Ectodermal cell (in vitro differentiated cells): Measurements from ENCODE around the gene CPSF6.

ENCODE experiments used
- H3K27ac ChIP-seq: 2 replicates; pipeline ENCODE4 v1.7.0; 2013; ENCODE audit warnings: mild to moderate bottlenecking, low read depth, low read length; ENCODE audit not compliant: insufficient read depth, poor library complexity, severe bottlenecking
- H3K27me3 ChIP-seq: 2 replicates; pipeline ENCODE4 v1.7.0; 2013; ENCODE audit warnings: mild to moderate bottlenecking, low read length; ENCODE audit not compliant: insufficient read depth, control insufficient read depth, poor library complexity, severe bottlenecking
- H3K36me3 ChIP-seq: one replicate; pipeline ENCODE4 v1.7.0; 2013; ENCODE audit warnings: low read length; ENCODE audit not compliant: control insufficient read depth, insufficient read depth
- H3K4me1 ChIP-seq: one replicate; pipeline ENCODE4 v1.7.0; 2013; ENCODE audit warnings: low read length; ENCODE audit not compliant: control insufficient read depth, insufficient read depth
- H3K4me3 ChIP-seq: 2 replicates; pipeline ENCODE4 v1.7.0; 2013; ENCODE audit warnings: low read depth, low read length, control low read depth; ENCODE audit not compliant: insufficient read depth
- H3K9me3 ChIP-seq: 2 replicates; pipeline ENCODE4 v1.7.0; 2013; ENCODE audit warnings: mild to moderate bottlenecking, low read length, moderate library complexity; ENCODE audit not compliant: control insufficient read depth
- WGBS, 2 experiments: methylation state at CpG; one replicate each; pipeline ENCODE4 v1.1.7; 2013; ENCODE audit warnings: missing lambda C conversion rate in 2 of 2; 5-methylcytosine and 5-hydroxymethylcytosine counted together

Gene CPSF6

DNA sequence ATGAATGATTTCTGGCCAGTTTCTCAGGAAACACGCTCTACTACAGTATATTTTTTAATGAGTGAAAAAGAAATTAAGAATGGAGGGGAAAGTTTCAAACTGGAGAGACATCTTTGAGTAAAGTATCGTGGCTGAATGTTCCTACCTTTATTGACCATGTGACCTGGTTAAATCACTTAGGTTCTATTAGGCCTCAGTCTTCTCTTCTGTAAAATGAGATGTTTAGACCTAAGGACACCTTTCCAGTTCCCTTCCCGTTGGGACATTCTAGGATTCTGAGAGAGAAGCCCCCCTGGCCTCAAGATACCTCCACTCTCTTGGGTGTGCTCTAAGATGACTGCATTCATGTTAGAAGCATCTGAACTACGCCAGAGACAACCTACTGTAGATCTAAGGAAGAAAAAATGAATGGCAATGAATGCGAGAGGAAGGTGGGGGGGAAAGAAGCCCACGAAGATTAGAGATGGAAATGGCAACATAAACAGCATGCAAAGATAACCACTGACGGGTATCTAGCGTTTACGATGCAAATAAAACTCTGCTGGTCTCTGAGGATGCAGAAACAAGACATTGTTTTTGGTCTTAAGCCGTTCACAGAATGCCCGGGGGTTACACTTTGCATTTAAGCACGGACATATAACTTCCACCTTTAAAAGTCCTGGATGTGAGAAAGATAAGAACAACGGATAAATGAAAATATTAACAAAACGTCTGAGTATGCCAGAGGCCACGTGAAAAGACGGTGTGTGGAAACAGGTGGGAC is 599 bp upstream of the CPSF6 start:
- Histone ChIP-seq H3K36me3 (no peaks in the 10 kb centered on the region), H3K9me3 (no peaks in the 10 kb centered on the region), H3K4me3 (peak overlapping the region; percentile 75), H3K4me1 (peaks cover 8% of the 10 kb centered on the region), H3K27me3 (no peaks in the 10 kb centered on the region), H3K27ac (peak overlapping the region; percentile 56)
- WGBS, 2 experiments = 32 to 35% methylated on average over 15 to 16 of the region's 16 CpGs

DNA sequence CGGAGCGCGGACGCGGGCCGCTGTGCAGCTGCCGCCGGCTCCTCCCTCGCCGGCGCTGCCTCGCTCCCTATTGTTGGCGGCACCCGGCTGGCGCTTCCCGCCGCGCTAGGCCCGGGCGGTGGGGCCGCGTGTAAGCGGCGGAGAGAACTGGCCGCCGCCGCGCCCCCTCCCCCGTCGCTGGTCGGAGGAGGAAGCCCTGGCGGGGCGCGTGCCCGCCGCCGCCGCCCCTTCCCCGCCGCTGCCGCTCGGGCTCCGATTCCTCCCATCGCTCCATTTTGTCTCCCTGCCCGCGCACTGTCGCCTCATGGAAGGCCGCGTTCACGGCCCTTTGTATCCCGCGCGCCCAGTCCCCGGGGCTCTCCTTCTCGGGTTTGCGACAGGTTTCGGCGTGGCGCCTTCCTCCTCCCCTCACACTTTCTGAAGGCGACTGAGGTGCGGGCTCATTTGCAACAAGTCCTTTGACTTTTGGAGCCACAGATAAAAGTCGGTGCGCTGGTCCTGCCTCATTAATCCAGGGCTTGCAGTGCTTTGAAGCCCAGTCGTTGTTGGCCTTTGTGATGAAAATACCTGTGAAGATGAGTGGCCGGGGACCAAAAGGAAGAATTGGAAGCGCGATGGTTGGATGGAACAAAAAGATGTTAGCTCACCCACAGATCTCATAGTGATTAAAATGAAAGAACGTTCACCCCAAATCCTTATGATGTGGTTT is 707 bp downstream of the CPSF6 start:
- Histone ChIP-seq H3K4me3 (peak overlapping the region; percentile 75), H3K36me3 (no peaks in the 10 kb centered on the region), H3K4me1 (peaks cover 8% of the 10 kb centered on the region), H3K27ac (peak overlapping the region; percentile 93), H3K9me3 (no peaks in the 10 kb centered on the region), H3K27me3 (no peaks in the 10 kb centered on the region)
- 0% methylated on average over 67 to 68 of the region's 68 CpGs for WGBS, 2 experiments

DNA sequence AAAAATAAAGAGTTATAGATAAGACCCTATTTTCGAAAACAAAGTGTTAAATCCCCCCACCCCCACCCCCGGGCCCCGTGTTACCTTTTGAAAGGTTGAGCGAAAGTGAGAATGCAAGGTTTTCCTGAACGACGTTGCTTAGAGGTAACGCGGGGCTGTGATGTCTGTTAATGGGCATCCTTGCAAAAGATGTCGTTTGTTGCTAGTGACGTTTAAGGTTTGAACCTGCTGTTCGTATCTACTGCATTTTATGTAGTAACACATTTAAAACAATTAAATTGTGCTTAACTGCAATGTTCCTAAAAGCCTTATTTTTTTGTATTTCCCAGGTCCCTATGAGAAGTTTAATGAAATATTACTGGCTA is 1.2 kb downstream of the CPSF6 start:
- Histone ChIP-seq H3K9me3 (no peaks in the 10 kb centered on the region), H3K27ac (peak overlapping the region; percentile 93), H3K4me3 (peak overlapping the region; percentile 75), H3K36me3 (no peaks in the 10 kb centered on the region), H3K27me3 (no peaks in the 10 kb centered on the region), H3K4me1 (peaks cover 8% of the 10 kb centered on the region)
- WGBS, 2 experiments = 0 to 1% methylated on average over 6 to 10 of the region's 11 CpGs

DNA sequence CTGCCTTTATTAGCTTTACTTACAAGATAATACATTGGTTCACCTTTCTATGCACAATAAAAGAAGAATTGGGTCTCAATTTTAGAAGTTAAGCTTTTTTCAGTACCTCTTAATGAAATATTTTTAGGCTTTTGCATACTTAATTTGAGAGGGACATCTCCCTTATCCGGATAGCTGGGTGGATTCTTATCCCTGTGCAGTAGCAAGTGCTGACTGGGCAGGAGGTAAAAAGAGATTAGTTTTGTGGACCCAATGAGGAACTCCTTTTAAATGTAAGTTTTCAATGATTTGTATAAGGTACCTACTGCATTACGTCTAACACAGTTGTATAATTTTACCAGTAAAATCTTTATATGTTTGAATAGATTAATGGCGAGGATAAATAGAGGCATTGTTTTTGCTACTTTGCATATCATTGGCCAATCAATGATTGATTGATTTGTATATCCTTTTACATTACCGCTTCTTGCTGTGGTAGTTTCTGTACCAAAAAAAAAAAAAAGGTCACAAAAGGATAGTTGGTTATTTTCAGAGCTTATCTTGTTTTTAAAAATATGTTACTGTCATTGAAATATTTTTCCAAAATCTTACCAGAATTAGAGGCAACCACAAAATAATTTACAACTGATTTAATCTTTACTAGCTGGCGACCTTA is 2.2 kb downstream of the CPSF6 start:
- peaks cover 8% of the 10 kb centered on the region for H3K4me1 ChIP-seq
- peak overlapping the region; percentile 75 for H3K4me3 ChIP-seq
- peak overlapping the region; percentile 16 for H3K27ac ChIP-seq
- no peaks in the 10 kb centered on the region for H3K27me3 ChIP-seq
- 0 to 23% methylated on average over 3 to 5 of the region's 5 CpGs for whole genome bisulfite sequencing, 2 experiments
- no peaks in the 10 kb centered on the region for H3K36me3 ChIP-seq
- H3K9me3 ChIP-seq = no peaks in the 10 kb centered on the region

DNA sequence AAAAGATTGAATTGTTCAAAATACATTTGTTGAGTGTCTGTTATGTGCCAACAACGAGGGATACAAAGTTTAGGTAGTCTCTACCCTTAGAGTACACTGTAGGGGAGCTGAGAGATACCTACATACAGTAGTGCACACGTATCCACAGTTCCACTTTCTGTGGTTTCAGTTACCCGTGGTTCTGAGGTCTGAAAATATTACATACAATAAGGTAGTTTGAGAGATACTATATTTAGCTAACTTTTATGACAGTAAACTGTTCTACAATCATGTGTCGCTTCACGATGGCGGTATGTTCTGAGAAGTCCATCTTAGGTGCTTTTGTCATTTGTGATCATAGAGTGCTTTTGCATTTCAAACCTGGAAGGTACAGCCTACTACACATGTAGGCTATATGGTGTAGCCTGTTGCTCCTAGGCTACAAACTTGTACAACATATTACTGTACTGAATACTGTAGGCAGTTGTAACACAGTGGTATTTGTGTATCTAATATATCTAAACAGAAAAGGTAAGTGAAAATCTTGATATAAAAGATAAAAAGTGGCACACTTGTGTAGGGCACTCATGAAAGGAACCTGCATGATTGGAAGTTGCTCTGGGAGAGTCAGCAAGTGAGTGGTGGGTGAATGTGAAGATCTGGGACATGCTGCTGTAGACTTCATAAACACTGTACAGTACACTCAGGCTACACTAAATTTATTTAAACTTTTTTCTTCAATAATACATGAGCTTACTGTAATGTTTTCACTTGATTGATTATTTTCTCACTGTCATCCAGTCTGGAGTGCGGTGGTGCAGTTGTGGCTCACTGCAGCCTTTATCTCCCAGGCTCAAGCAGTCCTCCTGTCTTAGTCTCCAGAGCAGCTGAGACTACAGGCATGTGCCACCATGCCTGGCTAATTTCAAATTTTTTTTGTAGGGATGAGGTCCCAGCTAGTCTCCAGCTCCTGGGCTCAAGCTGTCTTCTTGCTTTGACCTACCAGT is 4.0 kb downstream of the CPSF6 start:
- Histone ChIP-seq H3K36me3 (peaks cover 2% of the 10 kb centered on the region), H3K27me3 (no peaks in the 10 kb centered on the region), H3K27ac (no peak overlapping the region), H3K4me1 (peaks cover 8% of the 10 kb centered on the region), H3K4me3 (no peak overlapping the region), H3K9me3 (peaks cover under 1% of the 10 kb centered on the region)
- 94 to 95% methylated on average over 5 to 7 of the region's 7 CpGs for WGBS, 2 experiments

- Histone ChIP-seq H3K9me3 (peaks cover 2% of the 10 kb centered on the region), H3K36me3 (peaks cover 3% of the 10 kb centered on the region), H3K27ac (no peak overlapping the region), H3K4me1 (peaks cover 3% of the 10 kb centered on the region), H3K4me3 (no peak overlapping the region), H3K27me3 (no peaks in the 10 kb centered on the region)
- 93 to 100% methylated on average over 2 to 3 of the region's 3 CpGs for WGBS, 2 experiments
Observed at GRCh38 chr12:69247268-69248018, 8.1 kb downstream of the CPSF6 start.

- Histone ChIP-seq H3K27me3 (no peaks in the 10 kb centered on the region), H3K36me3 (peaks cover 23% of the 10 kb centered on the region), H3K27ac (no peak overlapping the region), H3K9me3 (peaks cover 2% of the 10 kb centered on the region), H3K4me3 (no peak overlapping the region), H3K4me1 (no peaks in the 10 kb centered on the region)
- WGBS, 2 experiments = 56 to 71% methylated on average over 1 of the region's 1 CpG
Observed at GRCh38 chr12:69252033-69252432, 12.7 kb downstream of the CPSF6 start.

DNA sequence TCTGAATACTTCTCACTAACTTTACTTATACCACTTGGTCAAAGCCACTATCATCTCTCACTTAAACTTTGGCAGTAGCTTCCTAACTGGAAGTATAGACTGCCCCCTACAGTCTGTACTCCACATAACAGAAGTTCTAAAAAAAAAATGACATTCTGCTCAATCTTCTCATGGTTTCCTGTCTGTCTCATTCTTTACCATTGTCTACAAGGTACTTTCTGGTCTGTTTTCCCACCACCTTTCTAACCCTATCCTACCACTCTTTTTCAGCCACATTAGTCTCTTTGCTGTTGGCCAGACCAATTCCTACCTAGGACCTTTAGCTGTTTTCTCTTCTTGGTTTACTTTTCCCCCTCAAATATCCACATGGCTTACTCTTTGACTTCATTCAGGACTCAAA is 14.7 kb downstream of the CPSF6 start:
- no peaks in the 10 kb centered on the region for H3K27me3 ChIP-seq
- H3K4me3 ChIP-seq = no peak overlapping the region
- no peak overlapping the region for H3K27ac ChIP-seq
- peaks cover 36% of the 10 kb centered on the region for H3K36me3 ChIP-seq
- no peaks in the 10 kb centered on the region for H3K9me3 ChIP-seq
- H3K4me1 ChIP-seq = no peaks in the 10 kb centered on the region

DNA sequence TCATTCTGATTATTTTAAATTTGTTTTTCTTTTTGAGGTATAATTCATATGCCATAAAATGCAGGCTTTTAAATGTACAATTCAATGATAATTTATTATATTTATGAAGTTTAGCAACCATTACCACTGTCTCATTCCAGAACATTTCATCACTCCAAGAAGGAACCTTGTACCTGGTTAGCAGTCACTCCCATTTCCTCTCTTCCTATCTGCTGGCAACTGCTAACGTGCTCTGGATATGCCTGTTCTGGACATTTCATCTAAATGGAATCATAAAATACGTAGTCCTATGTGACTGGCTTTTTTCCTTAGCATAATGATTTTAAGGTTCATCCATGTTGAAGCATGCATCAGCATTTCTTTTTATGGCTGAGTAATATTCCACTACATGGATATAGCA is 15.5 kb downstream of the CPSF6 start:
- Histone ChIP-seq H3K36me3 (peaks cover 44% of the 10 kb centered on the region), H3K27me3 (no peaks in the 10 kb centered on the region), H3K27ac (no peak overlapping the region), H3K4me3 (no peak overlapping the region), H3K9me3 (no peaks in the 10 kb centered on the region), H3K4me1 (no peaks in the 10 kb centered on the region)
- 93 to 96% methylated on average over 2 of the region's 2 CpGs for WGBS, 2 experiments
